ENCODE results near the gene NLRC4.
"Not testable (repeated sequence)": the region's sequence is repeated elsewhere in the genome, so short reads cannot be mapped to it uniquely, and the experiment has no call there.

NLRC4 gene

DNA sequence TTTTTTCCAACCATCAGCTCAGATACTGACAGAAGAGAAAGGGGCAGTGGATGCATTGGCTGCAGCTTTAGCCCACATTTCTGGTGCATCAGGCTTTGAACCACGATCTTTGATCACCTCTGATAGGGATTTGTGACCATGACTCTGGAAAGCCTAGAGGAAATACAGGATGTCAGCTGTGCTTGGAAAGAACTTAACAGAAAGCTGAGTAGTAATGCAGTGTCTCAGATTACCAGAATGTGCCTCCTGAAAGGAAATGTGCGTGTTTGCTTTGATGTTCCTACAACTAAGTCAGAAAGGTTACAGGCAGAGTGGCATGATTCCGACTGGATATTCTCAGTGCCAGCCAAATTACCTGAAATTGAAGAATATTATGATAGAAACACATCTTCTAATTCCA is 61.3 kb downstream of the NLRC4 start:
- not testable (repeated sequence) for H3K4me3 ChIP-seq (ENCODE audit: low read length); H3K9me3 ChIP-seq (ENCODE audit: insufficient read depth, low read depth, low read length); H3K27ac ChIP-seq (ENCODE audit: low read depth, low read length); H3K9ac ChIP-seq (ENCODE audit: low read depth, low read length); H3K4me1 ChIP-seq (ENCODE audit: insufficient read depth, low read length); H3K27me3 ChIP-seq (ENCODE audit: insufficient read depth, low read length)
- 91% methylated on average over 3 of the region's 3 CpGs for WGBS
- H3K36me3 ChIP-seq (ENCODE audit: insufficient read depth, low read length) = peaks cover 36% of the 10 kb centered on the region

DNA sequence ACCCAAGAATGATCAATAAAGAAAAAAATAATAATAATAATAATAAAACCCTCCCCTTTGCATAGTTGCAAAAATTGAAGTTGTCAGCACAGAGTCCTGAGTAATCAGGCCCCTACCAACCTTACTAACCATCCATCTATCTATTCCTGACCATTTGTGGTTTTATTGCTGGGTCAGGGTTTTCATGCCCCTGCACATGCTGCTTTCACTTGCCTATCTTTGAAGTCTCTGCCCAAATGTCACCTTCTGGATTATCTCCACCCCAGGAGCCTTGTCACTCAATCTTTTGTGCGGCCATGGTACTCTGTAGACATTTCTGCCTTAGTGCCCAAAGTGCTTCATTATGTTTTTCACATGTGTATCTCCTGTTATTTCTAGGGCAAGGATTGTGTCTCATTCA is 63.9 kb downstream of the NLRC4 start:
- Histone ChIP-seq H3K9me3 (ENCODE audit: insufficient read depth, low read depth, low read length) (no peaks in the 10 kb centered on the region), H3K27me3 (ENCODE audit: insufficient read depth, low read length) (no peaks in the 10 kb centered on the region), H3K4me3 (ENCODE audit: low read length) (no peak overlapping the region), H3K27ac (ENCODE audit: low read depth, low read length) (no peak overlapping the region), H3K9ac (ENCODE audit: low read depth, low read length) (no peak overlapping the region), H3K4me1 (ENCODE audit: insufficient read depth, low read length) (no peaks in the 10 kb centered on the region), H3K36me3 (ENCODE audit: insufficient read depth, low read length) (peaks cover 50% of the 10 kb centered on the region)
- 90% methylated on average over 1 of the region's 1 CpG for WGBS

DNA sequence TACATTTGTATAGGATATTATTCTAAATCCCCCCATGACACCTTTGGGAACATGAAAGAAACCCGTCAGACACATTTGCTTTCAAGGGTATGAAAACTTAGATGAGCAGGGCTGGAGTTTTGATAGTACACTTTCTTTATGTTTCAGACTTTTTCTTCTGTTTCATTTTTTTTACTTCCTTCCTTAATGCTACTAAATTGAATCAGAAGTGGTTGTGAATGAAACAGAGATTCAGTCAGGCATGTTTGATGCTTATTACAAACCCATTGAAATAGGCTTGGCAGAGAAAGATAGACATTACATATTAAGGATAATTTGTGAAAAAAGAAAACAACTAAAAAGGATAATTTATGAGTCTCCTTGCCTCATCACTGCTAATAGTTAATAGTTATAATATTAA is 72.3 kb downstream of the NLRC4 start:
- peaks cover 47% of the 10 kb centered on the region for H3K36me3 ChIP-seq (ENCODE audit: insufficient read depth, low read length)
- H3K4me1 ChIP-seq (ENCODE audit: insufficient read depth, low read length) = no peaks in the 10 kb centered on the region
- WGBS = 100% methylated on average over 1 of the region's 1 CpG
- no peak overlapping the region for H3K4me3 ChIP-seq (ENCODE audit: low read length)
- H3K27ac ChIP-seq (ENCODE audit: low read depth, low read length) = no peak overlapping the region
- no peaks in the 10 kb centered on the region for H3K9me3 ChIP-seq (ENCODE audit: insufficient read depth, low read depth, low read length)
- H3K9ac ChIP-seq (ENCODE audit: low read depth, low read length) = no peak overlapping the region
- H3K27me3 ChIP-seq (ENCODE audit: insufficient read depth, low read length) = no peaks in the 10 kb centered on the region

DNA sequence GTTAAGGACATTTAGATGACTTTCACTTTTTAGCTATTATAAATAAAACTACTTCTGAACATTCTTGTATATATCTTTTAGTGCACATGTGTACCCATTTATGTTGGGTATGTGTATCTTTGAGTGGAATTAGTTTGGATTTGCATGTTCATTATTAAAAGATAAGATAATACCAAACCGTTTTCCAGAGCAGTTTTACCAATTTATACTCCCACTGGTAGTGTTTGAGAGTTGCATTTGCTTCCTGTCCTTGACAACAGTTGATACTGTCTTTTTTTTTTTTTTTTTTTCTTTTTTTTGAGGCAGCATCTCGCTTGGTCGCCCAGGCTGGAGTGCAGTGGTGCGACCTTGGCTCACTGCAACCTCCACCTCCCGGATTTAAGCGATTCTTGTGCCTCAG is 75.7 kb downstream of the NLRC4 start:
- H3K36me3 ChIP-seq (ENCODE audit: insufficient read depth, low read length) = peaks cover 56% of the 10 kb centered on the region
- no peaks in the 10 kb centered on the region for H3K27me3 ChIP-seq (ENCODE audit: insufficient read depth, low read length)
- no peaks in the 10 kb centered on the region for H3K4me1 ChIP-seq (ENCODE audit: insufficient read depth, low read length)
- no peak overlapping the region for H3K27ac ChIP-seq (ENCODE audit: low read depth, low read length)
- no peaks in the 10 kb centered on the region for H3K9me3 ChIP-seq (ENCODE audit: insufficient read depth, low read depth, low read length)
- H3K4me3 ChIP-seq (ENCODE audit: low read length) = no peak overlapping the region
- no peak overlapping the region for H3K9ac ChIP-seq (ENCODE audit: low read depth, low read length)
- WGBS = 99% methylated on average over 5 of the region's 6 CpGs

DNA sequence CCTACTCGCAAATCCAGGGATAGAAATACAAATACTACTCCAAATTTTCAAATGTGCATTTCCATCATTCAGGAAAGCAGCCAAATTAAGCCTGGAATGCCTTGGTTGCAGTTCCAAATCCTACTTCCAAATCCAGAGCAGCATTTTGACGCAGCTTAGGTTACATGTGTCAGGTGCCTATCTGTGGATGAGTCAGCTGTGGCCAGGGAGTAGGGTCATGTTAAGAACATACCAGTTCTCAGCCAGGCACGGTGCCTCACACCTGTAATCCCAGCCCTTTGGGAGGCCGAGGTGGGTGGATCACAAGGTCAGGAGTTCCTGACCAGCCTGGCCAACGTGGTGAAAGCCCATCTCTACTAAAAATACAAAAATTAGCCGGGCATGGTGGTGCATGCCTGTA is 82.0 kb downstream of the NLRC4 start:
- no peak overlapping the region for H3K9ac ChIP-seq (ENCODE audit: low read depth, low read length)
- no peaks in the 10 kb centered on the region for H3K9me3 ChIP-seq (ENCODE audit: insufficient read depth, low read depth, low read length)
- H3K4me1 ChIP-seq (ENCODE audit: insufficient read depth, low read length) = no peaks in the 10 kb centered on the region
- H3K36me3 ChIP-seq (ENCODE audit: insufficient read depth, low read length) = peaks cover 59% of the 10 kb centered on the region
- no peak overlapping the region for H3K27ac ChIP-seq (ENCODE audit: low read depth, low read length)
- no peaks in the 10 kb centered on the region for H3K27me3 ChIP-seq (ENCODE audit: insufficient read depth, low read length)
- H3K4me3 ChIP-seq (ENCODE audit: low read length) = no peak overlapping the region
- 94% methylated on average over 6 of the region's 6 CpGs for WGBS

Measured in HUES64 (cell line).